ENCODE results near the gene IGSF11.

- no peak for TF ChIP-seq CTCF (IDR thresholded peaks at IDR 0.05)
- TF ChIP-seq POLR2A (IDR thresholded peaks at IDR 0.05), result no peak
- TF ChIP-seq POLR2AphosphoS5 (IDR thresholded peaks at IDR 0.05; ENCODE audit: insufficient read depth in 1 of 2, low read depth in 1 of 2), result no peak
Measured at GRCh38 chr3:118988198-118989130, 46.2 kb downstream of the IGSF11 start.

Data from vagina (tissue), 2 donors.